Tibial nerve (tissue), 4 donors: ENCODE measurements around the gene GLP1R.

Experiments
- CTCF ChIP-seq, 5 experiments: fragments of 200-600 bp in 3 of 5; fragments of 450-650 bp in 2 of 5; sonication (generic) in 3 of 5; IDR thresholded peaks; one replicate each; pipeline ENCODE4 v1.5.1; 2016 to 2019; ENCODE audit warnings: antibody characterized with exemption in 5 of 5, mild to moderate bottlenecking in 3 of 5, moderate library complexity in 2 of 5
- EP300 ChIP-seq, 2 donors: sonication (generic); formaldehyde crosslinking; IDR thresholded peaks; one replicate each; pipeline ENCODE4 v1.6.1; 2017; ENCODE audit warnings: antibody characterized with exemption in 2 of 2, mild to moderate bottlenecking in 1 of 2
- POLR2A ChIP-seq, 2 donors: fragments of 450-650 bp; IDR thresholded peaks; one replicate each; pipeline ENCODE4 v1.6.1; 2017; ENCODE audit warnings: antibody characterized with exemption in 2 of 2, mild to moderate bottlenecking in 2 of 2, moderate library complexity in 2 of 2

DNA sequence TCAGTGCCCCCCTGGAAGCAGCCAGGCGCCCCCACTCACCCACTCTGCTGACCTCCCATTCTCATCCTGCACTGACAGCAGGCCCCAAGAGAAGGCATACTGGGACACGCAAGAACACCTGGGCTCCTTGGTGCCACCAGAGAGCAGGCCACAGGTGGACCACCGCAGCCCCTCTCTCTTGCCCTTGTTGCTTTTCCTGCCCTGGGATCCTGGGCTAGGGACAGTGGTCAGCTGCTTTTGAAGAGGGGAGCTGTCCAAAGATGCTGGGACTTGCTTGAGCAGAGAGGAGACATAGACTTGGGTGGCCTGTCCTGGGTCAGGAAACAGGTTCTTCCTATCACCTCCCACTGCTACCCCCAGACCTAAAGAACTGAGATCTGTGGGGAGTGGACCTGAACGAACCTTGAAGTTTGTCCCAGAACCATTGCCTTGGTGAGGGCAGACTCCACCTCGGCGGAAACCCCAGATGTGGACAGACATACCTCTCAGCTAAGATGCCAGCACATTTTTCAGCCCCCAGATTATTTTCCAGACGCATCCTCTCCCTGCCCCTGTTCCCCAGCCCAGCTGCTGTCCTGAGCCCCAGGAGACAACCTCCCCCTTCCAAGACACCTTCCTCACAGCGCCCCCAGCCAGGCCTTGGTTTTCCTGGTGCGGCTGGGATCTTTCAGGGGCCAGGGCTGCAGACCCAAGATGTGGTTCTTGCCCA is 1.1 kb downstream of the GLP1R start:
- TF ChIP-seq CTCF (IDR thresholded peaks at IDR 0.05) (no peak), POLR2A (IDR thresholded peaks at IDR 0.05) (no peak), EP300 (IDR thresholded peaks at IDR 0.05) (no peak)
